ENCODE data around the gene TRPM8.
A peak's percentile ranks its signal among the peaks of the same experiment; 100 is the strongest.

TRPM8 gene

GRCh38 chr2:233929352-233930022, 12.3 kb downstream of the TRPM8 start:
- in situ Hi-C loops (cut with HindIII; ENCODE audit: low pct_ligation_motif_present, low sequenced_read_pairs), result no loop called here
- Histone ChIP-seq H3K27me3 (replicated peaks) (peaks cover 3% of the 10 kb centered on the region), H3K4me3 (ENCODE audit: low read depth, low read length) (no peak overlapping the region), H3K36me3 (replicated peaks) (no peaks in the 10 kb centered on the region), H3K27ac (no peak overlapping the region)
- no peak for TF ChIP-seq CTCF (IDR thresholded peaks at IDR 0.05; ENCODE audit: low read depth, low read length, missing control alignments)
- DNase-seq, result no peak

- H3K36me3 ChIP-seq (replicated peaks), result no peaks in the 10 kb centered on the region
- H3K4me3 ChIP-seq (ENCODE audit: low read depth, low read length), result no peak overlapping the region
- no peak for DNase-seq
- no peak for TF ChIP-seq CTCF (IDR thresholded peaks at IDR 0.05; ENCODE audit: low read depth, low read length, missing control alignments)
- in situ Hi-C loops (cut with HindIII; ENCODE audit: low pct_ligation_motif_present, low sequenced_read_pairs), result no loop called here
- H3K27me3 ChIP-seq (replicated peaks), result peaks cover 8% of the 10 kb centered on the region
- no peak overlapping the region for H3K27ac ChIP-seq
Measured at GRCh38 chr2:233934524-233934923, 17.4 kb downstream of the TRPM8 start.

GRCh38 chr2:233935426-233935825, 18.3 kb downstream of the TRPM8 start:
- no peak overlapping the region for H3K4me3 ChIP-seq (ENCODE audit: low read depth, low read length)
- in situ Hi-C loops (cut with HindIII; ENCODE audit: low pct_ligation_motif_present, low sequenced_read_pairs), result no loop called here
- H3K36me3 ChIP-seq (replicated peaks), result no peaks in the 10 kb centered on the region
- no peak overlapping the region for H3K27ac ChIP-seq
- TF ChIP-seq CTCF (IDR thresholded peaks at IDR 0.05; ENCODE audit: low read depth, low read length, missing control alignments), result no peak
- no peak for DNase-seq
- peaks cover 10% of the 10 kb centered on the region for H3K27me3 ChIP-seq (replicated peaks)

- in situ Hi-C loops (cut with HindIII; ENCODE audit: low pct_ligation_motif_present, low sequenced_read_pairs), result no loop called here
- no peak for DNase-seq
- no peaks in the 10 kb centered on the region for H3K36me3 ChIP-seq (replicated peaks)
- peaks cover 10% of the 10 kb centered on the region for H3K27me3 ChIP-seq (replicated peaks)
- no peak for TF ChIP-seq CTCF (IDR thresholded peaks at IDR 0.05; ENCODE audit: low read depth, low read length, missing control alignments)
- H3K27ac ChIP-seq, result no peak overlapping the region
- H3K4me3 ChIP-seq (ENCODE audit: low read depth, low read length), result no peak overlapping the region
Measured at GRCh38 chr2:233936089-233936488, 18.9 kb downstream of the TRPM8 start.

- Histone ChIP-seq H3K36me3 (replicated peaks) (no peaks in the 10 kb centered on the region), H3K27me3 (replicated peaks) (peaks cover 7% of the 10 kb centered on the region), H3K4me3 (ENCODE audit: low read depth, low read length) (peak overlapping the region; percentile 29), H3K27ac (no peak overlapping the region)
- in situ Hi-C loops (cut with HindIII; ENCODE audit: low pct_ligation_motif_present, low sequenced_read_pairs), result no loop called here
- no peak for TF ChIP-seq CTCF (IDR thresholded peaks at IDR 0.05; ENCODE audit: low read depth, low read length, missing control alignments)
- DNase-seq, result no peak
Measured at GRCh38 chr2:233938676-233939370, 21.6 kb downstream of the TRPM8 start.
